Glomerular visceral epithelial cell (primary cell): ENCODE data around the gene HSP90AB1.
A peak's percentile ranks its signal among the peaks of the same experiment; 100 is the strongest.
"Not testable (repeated sequence)": the region's sequence is repeated elsewhere in the genome, so short reads cannot be mapped to it uniquely, and the experiment has no call there.

Experiments used
- DNase-seq: peaks from one replicate; pipeline ENCODE4 v3.0.0-alpha.2; 2016; ENCODE audit errors: extremely low spot score

The HSP90AB1 gene

DNA sequence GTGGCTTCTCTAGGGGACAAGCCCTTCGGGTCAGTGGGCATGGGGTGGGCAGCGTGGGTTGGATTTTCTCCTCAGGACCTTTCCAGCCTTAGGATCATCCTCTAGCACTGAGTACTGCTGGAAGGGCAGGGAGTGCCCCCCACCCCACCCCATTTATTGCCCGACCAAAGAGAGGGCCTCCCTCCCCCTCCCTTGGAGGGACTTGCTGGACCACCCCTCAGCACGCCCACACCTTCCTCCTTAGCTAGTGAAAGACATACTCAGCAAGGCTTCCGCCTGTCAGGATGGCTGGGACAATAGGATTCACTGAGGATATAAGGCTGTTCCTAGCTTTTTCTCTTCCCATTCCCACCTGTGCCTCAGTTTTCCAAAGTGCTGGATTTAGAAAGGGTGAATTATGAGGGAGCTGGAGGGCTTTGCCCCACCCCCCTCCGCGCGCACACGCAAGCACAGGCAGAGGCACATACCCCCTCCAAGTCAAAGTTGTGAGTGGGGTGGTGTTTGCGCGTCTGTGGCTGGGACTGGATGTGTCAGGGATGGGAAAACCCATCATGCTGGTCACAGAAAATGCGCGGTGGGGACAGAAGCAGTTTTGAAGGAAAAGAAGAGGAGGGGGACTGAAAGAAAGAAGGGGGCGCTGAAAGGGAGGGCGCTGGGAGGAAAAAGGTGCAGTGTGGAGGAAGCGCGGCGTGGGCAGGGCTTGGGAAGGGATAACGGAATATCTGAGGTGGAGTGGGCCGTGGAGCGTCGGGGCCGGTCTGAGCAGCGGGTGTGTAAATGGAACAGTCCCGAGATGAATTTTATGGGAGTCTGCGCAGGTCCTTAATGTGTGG is 24.2 kb upstream of the HSP90AB1 start:
- DNase-seq = no peak

DNA sequence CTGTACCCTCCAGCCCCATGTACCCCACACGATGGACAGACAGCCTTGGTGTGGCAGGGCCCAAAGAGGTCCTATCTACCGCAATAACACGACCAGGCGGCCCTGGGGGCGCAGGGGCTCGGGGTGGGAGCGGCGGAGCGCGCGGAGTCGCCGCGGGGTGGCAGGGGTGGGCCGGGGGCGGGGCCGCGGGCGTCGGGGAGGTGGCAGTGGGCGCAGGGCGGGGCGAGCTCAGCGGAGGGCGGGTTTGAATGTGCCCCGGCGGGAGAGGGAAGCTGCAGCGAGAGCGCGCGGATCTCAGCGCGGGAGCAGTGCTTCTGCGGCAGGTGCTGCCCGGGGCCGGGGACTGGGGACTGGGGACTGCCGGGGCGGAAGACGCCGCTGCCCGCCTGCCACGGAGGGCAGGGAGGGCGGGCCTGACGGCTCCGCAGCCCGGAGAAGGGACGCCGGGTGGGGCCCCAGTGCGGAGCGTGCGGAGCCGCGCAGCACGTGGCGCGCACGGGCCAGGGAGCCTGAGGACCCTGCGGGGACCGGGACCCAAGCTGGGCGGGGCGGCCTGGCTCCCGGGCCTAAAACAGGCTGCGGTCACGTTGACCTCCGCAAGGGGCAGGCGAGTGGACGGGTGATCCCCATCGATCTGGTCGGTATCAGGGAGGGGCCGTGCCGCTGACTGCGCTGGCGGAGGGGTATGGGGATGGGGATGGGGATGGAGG is 23.4 kb upstream of the HSP90AB1 start, which contains the start of gene SLC29A1:
Gene SLC29A1 (plus strand): TSS at position 277 of the 710 bp plus-strand sequence. CDS start 3,719 bp downstream, outside the sequence.
- peak; percentile 77 for DNase-seq

DNA sequence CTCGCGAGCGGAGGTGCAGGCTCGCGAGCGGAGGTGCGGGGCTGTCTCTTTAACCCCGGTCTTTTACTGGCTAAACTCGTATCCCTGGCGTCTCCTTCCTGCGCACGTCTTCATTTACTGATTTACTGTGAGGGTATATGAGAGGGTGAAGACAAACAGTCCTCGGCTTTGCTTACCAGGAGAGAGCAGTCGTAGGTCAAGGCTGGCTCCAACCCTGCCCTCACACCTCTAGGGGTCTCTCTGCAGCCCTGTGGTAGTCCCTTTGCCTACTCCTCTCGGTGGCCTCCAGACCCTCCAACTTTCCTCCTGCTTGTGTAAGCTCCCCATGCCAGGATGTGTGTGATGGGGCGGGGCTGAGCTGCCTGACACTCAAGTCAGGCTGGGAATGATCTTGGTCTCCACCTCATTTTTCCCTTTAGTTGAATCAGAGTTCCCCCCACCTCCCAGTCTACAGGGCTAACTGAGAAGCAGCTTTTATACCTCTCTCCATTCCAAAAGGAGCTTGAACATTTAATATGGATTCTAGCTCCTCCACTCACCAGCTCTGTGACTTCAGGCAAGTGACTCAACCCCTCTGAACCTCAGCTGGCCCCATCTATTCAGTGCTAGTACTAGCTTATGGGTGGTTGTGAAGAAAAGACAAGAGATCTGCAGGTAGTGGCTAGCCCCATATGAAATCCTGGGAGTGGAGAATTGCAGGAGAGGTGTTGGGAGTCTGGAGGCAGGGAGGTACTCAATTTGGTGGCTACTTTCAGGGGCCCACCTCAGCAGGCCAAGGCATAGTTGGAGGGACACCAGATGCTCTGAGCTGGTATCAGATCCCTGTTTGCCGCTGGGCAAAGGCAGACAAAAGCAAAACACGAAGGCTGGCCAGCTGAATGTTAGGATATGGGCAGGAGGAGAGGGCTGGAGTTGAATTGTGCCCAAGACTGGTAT is 22.6 kb upstream of the HSP90AB1 start:
- DNase-seq = peak; percentile 45

DNA sequence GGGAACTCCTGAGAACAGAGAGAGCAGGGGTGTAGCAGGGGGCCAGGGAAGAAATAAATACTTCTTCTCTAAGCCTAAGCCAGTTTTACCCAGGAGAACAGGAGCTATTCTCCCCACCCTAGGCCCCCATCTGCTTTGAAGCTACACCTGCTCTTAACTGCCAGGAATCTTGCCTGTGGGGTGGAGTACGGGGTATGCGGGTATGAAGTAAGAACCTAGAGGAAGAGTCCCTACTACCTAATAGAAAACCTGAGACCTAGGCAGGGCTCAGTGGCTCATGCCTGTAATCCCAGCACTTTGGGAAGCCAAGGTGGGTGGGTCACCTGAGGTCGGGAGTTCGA is 22.0 kb upstream of the HSP90AB1 start:
- no peak for DNase-seq

DNA sequence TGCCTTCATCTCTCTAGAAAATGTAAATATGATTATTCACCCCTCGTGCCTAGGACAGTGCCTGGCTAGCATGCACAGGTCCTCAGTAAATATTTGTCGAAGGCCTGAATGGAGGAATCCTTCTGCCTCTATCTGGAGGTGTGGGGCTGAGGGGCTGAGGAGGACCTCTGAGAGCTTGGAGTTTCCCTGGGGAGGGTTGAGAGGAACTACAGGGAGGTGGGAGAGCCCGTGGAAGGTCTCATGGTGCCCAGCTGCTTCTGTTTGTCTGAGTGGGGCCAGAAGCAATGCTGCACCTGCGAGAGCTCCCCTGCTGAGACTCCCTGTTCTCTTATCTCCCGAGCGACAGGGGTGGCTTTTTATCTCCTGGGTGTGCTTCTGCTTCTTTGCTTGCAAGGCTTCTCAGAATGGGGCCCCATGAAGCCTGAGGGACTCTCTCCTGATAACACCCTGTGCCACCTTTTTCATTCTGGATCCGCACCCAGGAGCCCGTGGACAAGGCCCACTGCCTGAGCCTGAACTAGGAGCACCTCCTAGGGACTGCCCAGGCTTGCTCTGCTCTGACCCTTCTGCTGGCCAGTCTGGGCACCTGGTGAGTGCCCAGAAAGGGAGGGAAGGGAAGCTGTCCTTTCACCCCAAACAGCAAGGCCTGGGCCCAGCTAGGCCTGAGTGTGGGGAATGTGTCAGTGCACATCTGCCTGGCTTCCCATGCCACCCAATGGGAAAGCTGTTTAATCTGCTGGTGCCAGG is 21.1 kb upstream of the HSP90AB1 start:
- no peak for DNase-seq

DNA sequence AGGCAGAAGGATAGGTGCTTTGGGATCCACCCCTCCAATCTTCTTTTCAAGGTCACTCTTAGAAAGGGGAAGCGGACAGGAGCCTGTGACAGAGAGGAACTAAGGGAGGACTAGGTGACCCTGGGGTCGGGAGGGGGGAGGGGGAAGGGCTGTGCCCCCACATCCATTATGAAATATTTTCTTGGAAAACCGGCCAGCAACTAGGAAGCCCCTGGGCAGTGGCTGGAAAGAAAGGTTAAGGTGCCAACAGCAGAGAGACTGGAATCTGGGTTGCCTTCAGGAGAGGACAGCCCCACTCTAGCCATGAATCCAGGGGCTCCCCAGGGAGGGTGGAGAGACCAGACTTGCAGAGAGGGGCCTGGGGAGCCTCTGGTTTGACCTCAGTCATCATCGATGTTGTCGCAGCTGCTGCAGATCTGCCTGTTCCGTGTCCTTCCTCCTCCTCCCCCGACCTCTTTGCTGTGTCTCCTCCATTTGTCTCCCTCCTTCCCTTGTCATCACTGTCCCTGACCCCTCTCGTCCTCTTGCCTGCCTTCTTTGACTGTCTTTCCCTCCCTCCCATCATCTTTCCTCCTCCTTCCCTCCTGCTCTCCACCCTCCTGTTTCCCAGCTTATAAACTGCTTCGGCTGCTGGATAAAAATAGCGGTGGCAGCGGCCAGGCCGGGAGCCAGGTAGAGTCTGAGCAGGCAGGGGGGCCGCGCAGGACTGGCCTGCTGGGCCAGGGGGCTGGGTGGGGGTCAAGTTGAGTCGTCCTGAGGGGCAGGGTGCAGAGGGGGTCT is 20.3 kb upstream of the HSP90AB1 start:
- no peak for DNase-seq

DNA sequence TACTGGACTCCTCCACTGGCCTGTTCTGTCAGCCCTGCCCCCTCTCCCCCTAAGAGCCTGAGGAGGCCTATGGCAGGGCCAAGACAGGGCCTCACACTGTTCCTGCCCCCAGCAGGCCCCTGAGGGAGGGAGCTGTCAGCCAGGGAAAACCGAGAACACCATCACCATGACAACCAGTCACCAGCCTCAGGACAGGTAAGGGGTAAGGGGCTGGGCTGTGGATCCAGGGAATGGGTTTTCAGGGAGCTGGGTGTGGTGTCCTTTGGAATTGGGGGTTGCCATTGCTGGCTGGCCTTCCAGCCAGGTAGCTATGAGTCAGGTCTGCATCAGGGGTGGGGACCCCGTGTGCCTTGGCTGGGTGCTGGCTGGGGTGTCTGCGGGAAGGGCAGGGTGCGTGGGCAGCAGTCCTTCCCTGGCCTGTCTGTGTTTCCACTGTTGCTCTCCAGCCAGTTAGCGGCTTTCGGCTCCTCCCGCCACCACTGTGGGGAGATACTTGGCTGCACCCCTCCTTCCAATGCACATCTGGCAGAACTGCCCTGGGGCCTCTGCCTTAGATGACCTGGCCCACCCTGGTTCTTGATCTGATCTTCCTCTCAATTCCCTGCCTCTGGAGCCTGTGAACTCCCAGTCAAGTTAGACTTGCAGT is 19.6 kb upstream of the HSP90AB1 start:
- no peak for DNase-seq

DNA sequence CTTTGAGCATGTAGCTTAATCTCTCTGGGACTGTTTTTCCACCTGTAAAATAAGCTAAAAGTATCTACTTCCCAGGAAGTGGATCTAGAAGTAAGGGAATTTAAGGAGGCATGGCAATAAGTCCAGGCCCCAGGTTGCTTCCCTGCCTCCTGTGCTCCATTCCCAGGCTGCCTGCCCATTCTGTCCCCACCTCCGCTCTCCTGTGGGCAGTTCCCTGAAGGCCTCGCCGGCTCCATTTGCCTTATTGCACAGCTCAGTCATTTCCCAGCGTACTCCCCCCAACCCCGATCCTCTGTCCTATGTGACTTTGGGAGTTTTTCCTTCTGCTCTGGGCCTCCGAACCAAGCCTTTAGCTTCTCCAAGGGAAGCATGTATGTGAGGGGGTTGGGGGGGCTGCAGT is 18.9 kb upstream of the HSP90AB1 start:
- no peak for DNase-seq

DNA sequence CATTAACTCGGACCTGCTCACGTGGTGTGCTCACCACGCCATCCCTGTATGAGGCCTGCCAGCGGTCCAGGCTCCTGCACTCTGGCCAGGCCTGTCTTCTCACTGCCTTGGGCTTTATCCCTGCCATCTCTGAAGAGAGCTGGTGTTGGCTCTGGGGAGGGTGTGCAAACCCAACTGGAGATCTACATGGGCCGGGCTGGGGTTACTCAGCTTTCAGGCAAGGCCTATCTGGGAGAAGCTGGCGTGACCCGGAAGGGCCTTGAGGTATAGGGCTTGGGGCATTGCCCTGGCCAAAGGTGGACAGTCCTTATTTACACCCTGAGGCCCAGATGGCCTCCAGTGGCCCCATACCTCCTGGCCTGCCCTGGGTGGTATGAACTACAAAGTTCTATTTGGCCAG is 18.5 kb upstream of the HSP90AB1 start:
- no peak for DNase-seq

DNA sequence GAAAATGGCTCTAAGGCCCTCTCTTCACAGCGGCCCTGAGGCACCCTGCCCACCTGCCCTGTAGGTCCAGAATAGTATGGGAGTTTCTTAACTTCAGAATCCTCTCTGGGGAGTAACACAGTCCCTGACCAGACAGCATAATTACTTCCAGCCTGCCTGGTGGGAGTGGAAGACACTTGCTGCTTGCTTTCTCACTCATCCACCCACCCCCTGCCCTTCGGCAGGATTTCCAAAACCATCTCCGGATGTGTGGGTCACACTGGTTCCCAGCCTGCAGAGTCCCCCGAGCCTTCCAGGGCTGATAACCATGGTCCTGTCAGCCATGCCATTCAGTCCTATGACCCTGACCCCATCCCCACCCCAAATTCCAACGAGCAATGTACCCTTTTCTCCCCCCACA is 18.1 kb upstream of the HSP90AB1 start:
- no peak for DNase-seq

DNA sequence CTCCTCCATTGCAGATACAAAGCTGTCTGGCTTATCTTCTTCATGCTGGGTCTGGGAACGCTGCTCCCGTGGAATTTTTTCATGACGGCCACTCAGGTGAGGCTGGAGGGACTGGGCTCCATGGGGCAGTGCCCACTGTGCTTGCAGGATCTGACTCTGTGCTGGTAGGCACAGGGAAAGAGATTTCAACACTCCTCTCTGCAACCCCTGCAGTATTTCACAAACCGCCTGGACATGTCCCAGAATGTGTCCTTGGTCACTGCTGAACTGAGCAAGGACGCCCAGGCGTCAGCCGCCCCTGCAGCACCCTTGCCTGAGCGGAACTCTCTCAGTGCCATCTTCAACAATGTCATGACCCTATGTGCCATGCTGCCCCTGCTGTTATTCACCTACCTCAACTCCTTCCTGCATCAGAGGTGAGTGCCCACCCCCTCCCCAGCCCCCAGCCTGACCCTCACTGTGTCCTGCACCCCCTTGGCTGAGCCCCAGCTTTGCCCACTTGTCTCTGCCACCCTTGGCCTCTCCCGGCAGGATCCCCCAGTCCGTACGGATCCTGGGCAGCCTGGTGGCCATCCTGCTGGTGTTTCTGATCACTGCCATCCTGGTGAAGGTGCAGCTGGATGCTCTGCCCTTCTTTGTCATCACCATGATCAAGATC is 17.4 kb upstream of the HSP90AB1 start:
- DNase-seq = no peak

DNA sequence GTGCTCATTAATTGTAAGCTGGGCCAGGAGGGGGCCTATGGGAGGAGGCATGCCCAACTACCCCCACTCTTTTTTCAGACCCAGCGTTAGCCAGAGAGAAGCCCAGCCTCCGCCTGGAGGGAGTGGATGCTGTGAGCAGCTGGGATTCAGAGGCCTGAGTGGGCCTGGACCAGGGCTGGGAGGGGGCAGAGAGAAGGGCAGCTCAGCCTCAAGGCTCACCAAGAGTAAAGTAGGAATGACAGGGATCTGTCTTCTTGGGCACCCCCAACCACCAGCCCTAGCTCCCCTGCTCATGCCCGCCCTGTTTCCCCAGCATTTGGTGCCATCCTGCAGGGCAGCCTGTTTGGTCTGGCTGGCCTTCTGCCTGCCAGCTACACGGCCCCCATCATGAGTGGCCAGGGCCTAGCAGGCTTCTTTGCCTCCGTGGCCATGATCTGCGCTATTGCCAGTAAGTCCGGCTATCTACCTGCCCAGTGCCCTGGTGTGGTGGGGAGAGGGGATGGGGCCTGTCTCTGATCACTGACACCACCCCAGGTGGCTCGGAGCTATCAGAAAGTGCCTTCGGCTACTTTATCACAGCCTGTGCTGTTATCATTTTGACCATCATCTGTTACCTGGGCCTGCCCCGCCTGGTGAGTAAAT is 16.7 kb upstream of the HSP90AB1 start:
- DNase-seq = no peak

DNA sequence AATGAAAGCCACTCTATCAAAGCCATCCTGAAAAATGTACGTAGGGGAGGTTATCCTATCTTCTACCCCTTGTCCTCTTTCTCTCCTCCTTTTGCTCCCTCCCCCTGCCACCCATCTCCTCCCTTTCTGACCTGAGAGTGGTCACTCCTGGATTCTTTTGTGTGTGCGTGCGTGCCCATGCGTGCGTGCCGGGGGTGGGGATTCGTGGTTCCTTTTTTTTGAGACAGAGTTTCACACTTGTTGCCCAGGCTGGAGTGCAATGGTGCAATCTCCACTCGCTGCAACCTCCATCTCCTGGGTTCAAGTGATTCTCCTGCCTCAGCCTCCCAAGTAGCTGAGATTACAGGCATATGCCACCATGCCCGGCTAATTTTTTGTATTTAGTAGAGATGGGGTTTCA is 15.5 kb upstream of the HSP90AB1 start:
- DNase-seq = not testable (repeated sequence)

DNA sequence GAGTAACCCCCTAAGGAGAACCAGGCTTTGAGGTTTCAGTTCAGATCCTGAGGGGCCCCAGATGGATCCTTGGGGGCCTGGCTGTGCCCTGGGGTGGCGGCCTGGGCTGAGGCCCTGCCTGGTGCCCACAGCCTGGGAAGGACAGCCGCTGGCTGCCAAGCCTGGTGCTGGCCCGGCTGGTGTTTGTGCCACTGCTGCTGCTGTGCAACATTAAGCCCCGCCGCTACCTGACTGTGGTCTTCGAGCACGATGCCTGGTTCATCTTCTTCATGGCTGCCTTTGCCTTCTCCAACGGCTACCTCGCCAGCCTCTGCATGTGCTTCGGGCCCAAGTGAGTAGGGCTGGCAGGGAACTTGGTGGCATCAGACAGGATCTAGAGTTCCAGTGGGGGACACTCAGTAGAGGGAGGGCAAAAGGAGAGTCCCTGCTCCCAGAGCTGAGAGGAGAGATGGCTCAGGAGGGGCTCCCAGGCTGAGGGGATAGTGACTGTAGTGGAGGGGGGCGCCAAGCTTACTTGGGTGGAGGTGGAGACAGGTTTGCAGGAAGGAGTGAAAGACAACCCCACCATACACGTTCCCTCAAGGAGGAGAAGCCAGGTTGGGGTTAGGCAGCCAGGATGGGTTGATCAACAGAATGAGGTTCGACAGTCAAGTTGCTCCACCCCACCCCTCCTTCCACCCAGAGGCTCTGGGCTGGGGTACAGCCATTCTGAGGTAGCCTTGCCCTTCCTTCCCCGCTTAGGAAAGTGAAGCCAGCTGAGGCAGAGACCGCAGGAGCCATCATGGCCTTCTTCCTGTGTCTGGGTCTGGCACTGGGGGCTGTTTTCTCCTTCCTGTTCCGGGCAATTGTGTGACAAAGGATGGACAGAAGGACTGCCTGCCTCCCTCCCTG is 14.0 kb upstream of the HSP90AB1 start:
- no peak for DNase-seq

DNA sequence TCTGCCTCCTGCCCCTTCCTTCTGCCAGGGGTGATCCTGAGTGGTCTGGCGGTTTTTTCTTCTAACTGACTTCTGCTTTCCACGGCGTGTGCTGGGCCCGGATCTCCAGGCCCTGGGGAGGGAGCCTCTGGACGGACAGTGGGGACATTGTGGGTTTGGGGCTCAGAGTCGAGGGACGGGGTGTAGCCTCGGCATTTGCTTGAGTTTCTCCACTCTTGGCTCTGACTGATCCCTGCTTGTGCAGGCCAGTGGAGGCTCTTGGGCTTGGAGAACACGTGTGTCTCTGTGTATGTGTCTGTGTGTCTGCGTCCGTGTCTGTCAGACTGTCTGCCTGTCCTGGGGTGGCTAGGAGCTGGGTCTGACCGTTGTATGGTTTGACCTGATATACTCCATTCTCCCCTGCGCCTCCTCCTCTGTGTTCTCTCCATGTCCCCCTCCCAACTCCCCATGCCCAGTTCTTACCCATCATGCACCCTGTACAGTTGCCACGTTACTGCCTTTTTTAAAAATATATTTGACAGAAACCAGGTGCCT is 13.3 kb upstream of the HSP90AB1 start:
- DNase-seq = no peak

DNA sequence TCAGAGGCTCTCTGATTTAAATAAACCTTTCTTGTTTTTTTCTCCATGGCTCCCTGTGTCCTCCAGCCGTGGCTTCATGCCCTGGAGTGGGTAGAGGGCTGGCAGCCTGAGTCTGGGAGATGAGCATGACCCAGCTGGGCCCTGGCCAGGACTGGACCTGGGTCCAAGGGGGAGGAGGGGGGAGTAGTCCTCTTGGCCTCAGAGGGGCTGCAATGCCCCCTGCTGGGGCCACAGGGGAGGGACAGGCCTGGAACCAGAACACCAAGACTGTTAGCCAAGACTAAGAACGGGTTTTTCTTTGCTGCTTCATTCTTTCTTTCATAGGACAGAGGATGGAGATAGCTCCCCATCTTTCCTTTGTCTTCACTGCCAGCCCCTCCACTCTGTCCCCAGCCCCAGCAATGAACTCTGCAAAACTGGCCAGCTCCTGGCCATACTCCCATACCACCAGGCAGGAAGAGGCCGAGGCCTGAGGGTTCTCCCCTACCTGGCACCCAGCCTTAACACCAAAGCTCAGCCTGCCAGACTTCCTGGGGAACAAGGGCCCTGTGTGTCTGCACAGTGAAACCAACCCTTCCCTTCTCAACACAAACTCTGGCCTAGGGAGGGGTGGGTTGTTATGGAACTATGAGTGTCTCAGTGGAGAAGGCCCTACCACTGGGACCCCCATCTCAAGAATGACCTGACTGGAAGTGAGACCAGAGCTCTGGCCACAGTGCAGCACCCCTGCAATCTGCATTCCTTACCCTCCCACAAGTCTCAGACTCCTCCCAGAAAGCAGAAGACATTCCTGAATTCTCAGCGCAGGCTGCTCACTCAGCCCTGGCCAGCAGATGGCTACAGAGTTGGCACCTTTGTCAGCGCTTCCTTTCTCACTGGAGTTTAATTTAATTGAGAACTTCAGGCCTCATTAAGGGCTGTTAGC is 12.5 kb upstream of the HSP90AB1 start:
- peak; percentile 85 for DNase-seq

DNA sequence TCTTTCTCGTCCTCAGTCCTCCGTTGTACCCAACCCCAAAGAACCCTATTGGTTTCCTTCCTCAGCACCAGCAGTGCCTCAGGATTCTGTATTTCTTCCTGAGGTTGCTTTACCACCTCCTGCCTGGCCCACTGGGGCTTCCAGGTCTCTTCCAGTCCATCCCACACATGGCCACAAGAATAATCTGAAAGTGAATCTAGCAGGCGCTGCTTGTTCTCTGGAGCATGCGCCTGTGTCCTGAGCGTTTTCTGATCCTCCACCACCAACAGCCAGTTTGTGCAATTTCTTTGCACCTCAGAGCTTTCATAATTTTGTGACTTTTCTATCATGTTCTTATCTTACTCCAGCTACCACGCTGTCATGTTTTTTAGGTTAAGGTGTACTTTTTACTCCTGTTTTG is 11.6 kb upstream of the HSP90AB1 start:
- DNase-seq = no peak
